GM10248 (cell line): Measurements from ENCODE around the gene DTWD2.
"Not testable (repeated sequence)": the region's sequence is repeated elsewhere in the genome, so short reads cannot be mapped to it uniquely, and the experiment has no call there.

Source experiments
- CTCF ChIA-PET: fragments of 300-600 bp; sonication (Branson Sonifier 250); formaldehyde crosslinking; extraction: SDS; loops from one replicate; lab custom pipeline; 2021; ENCODE audit warnings: antibody characterized with exemption; lab: Yijun Ruan, JAX
- POLR2A ChIA-PET: fragments of 350-650 bp; sonication (Branson Sonifier 250); formaldehyde crosslinking; extraction: SDS; loops from one replicate; lab custom pipeline; 2020; ENCODE audit warnings: antibody characterized with exemption; lab: Yijun Ruan, JAX
- DNase-seq: peaks from one replicate; pipeline ENCODE4 v3.0.0; 2012; ENCODE audit errors: extremely low spot score
- TF ChIP-seq, protein P1 (sequence below): IDR thresholded peaks from 2 replicates; pipeline ENCODE4 v1.5.1; 2012; ENCODE audit warnings: mild to moderate bottlenecking, low read depth; ENCODE audit errors: extremely low read depth, missing control alignments, control extremely low read depth

The DTWD2 gene

DNA sequence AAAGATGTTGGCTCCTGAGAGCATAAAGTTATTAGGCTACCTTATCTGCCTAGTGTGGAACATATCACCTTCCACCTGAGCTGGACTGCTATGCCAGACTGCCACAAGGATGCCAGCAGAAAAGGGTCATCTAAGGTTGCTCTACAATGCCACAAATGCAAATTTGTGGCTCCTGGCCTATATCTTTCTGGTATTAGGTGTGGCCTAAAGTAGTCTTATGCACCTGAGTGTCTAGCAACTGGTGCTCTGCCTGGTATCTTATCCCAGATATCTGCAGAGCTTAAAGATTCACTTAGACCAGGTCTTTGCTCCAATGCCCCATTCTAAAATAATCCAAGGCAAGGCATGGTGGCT is 34.7 kb downstream of the DTWD2 start:
- DNase-seq = no peak
- TF ChIP-seq, protein P1, sequence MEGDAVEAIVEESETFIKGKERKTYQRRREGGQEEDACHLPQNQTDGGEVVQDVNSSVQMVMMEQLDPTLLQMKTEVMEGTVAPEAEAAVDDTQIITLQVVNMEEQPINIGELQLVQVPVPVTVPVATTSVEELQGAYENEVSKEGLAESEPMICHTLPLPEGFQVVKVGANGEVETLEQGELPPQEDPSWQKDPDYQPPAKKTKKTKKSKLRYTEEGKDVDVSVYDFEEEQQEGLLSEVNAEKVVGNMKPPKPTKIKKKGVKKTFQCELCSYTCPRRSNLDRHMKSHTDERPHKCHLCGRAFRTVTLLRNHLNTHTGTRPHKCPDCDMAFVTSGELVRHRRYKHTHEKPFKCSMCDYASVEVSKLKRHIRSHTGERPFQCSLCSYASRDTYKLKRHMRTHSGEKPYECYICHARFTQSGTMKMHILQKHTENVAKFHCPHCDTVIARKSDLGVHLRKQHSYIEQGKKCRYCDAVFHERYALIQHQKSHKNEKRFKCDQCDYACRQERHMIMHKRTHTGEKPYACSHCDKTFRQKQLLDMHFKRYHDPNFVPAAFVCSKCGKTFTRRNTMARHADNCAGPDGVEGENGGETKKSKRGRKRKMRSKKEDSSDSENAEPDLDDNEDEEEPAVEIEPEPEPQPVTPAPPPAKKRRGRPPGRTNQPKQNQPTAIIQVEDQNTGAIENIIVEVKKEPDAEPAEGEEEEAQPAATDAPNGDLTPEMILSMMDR = no peak
- CTCF ChIA-PET = interaction anchor here (0.9 to 1.8 kb wide), 3 partner anchors 9 to 34 kb away, joined by 3 to 6 read pairs (median 5); partner anchors contain the start of gene DTWD2
- POLR2A ChIA-PET = no interaction called here

DNA sequence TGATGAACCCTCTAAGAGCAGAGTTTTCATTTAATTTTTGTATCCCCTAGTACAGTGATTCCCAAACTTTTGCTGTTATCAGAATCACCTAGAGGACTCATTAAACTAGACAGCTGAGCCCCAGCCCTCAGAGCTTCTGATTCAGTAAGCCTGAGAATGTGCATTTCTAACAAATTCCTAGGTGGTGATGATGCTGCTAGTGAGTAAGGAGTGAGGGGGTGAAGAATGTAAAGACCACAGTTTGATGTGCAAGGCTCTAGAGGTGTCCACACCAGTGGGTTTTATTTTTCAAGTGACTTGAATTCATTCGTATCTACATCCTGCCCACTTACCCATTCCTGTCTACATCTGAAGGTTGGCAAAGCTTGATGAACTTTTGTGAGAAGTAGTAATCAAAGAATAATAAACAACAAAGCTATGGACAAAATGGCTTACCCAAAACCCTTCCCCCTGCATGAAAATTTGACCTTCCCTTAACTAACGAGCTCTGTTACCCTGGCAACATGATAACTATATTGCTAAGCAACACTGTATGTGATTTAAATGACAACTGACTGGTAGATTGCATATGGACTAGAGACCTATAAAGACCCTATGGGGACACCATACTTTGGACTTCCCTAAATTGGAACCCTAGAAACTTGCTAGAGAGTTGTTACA is 35.2 kb downstream of the DTWD2 start:
- CTCF ChIA-PET = interaction anchor here (0.9 to 1.8 kb wide), 3 partner anchors 10 to 35 kb away, joined by 3 to 6 read pairs (median 5); partner anchors contain the start of gene DTWD2

DNA sequence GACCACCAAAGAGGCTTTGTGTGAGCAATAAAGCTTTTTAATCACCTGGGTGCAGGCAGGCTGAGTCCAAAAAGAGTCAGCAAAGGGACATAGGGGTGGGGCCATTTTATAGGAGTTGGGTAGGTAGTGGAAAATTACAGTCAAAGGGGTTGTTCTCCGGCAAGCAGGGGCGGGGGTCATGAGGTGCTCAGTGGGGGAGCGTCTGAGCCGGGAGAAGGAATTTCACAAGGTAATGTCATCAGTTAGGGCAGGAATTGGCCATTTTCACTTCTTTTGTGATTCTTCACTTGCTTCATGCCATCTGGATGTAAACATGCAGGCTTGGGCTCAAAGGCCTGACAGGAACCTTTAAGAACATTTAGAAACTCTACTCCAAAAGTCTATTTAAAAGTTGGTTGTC is 36.0 kb downstream of the DTWD2 start:
- CTCF ChIA-PET, DNase-seq, POLR2A ChIA-PET: not testable (repeated sequence)

More for the DNA sequence above, 35.2 kb downstream of the DTWD2 start:
- TF ChIP-seq, protein P1 = no peak
- POLR2A ChIA-PET = no interaction called here
- no peak for DNase-seq

DNA sequence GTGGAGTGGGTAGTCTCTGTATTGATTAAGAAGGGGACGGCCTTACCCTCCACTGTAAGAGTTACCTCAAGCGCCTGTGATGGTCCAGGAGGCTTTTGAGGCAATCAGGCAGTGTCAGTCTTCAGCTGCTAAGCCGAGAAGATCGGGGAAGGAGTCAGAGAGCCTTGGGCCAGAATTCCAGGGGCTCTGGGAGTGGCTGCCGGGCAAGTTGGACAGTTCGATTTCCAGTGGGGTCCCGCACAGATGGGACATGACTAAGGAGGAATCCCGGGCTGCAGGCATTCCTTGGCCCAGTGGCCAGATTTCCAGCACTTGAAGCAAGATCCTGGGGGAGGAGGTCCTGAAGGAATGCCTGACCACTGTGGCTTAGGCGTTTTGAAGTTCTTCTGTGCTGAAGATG is 38.0 kb downstream of the DTWD2 start:
- DNase-seq, POLR2A ChIA-PET, CTCF ChIA-PET: not testable (repeated sequence)

DNA sequence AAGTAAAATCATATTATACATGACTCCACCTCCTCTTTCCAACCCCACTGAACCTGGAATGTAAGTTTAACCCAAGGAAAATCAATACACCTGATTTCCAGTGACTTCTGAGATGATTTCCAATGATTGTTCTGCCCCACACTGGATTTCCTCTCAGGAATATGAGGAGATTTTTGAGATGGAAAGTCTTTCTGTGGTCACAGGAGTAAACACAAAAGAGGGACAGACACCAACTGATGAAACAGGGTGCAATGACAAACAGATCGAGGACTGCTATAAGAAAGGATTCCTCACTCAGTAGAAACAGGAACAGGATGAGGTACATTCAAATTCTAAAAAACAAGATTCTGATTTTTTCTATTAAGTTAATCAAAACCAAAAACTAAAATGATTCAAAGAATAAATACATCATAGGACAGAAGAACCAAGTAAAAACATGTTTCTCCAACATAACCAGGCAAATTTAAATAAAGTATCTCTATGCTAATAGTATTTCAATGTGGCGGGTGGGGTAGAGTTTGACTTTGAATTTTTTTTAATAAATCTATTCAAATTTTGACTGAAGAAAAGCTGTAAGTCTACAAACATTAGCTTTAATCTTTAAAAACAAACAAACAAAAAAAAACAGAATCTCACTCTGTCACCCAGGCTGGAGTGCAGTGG is 42.1 kb downstream of the DTWD2 start:
- TF ChIP-seq, protein P1 = no peak
- CTCF ChIA-PET = interaction anchor here (1.3 to 2.0 kb wide), 3 partner anchors 9 to 17 kb away, joined by 3 to 10 read pairs (median 4); no protein-coding TSS in a partner anchor

DNA sequence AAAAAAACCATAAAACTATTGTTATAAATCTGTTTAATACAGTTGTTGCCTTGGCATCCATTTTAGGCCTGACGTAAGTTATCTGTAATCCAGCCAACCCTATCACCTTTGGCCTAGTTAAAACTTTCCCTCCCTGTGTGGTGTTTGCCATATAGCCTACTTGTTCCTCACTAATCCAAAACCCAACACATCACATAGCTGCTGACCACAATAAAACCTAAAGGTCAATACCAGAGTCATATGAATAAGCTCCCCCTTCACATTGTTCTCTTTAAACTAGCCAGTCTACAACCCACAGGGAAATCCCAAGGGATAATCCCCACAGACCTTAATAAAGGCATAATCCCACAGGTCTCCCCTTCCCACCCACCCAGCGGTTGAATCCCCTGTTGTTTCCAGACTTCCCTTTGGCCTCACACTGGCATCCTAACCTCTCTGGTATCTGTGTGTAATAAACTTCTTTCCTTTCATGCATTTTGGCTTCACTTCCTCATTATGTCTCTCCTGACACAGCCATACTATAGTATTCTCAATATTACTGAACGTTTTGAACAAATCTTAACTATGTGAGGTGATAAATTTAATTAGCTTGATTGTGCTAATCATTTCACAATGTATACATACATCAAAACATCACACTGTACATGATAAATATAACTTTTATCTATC is 50.8 kb downstream of the DTWD2 start:
- POLR2A ChIA-PET = no interaction called here
- CTCF ChIA-PET = interaction anchor here (1.2 kb wide), 1 partner anchor 9 kb away, joined by 3 read pairs; no protein-coding TSS in a partner anchor
- TF ChIP-seq, protein P1 = no peak
- DNase-seq = no peak

More for the DNA sequence above, 42.1 kb downstream of the DTWD2 start:
- POLR2A ChIA-PET = no interaction called here
- no peak for DNase-seq

DNA sequence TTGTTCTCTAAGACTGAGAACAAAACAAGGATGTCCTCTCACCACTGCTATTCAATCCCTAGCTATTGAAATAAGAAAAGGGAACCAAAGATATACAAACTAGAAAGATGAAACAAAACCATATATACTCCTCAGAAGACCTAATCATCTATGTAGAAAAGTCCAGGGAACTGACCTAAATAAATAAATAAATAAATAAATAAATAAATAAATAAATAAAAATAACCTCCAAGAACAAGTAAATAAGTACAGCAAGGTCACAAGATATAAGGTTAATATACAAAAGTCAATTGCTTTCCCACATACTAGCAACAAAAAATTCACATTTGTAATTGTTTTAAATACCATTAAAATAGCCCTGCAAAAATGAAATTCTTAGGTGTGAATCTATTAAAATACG is 54.6 kb downstream of the DTWD2 start:
- TF ChIP-seq, protein P1 = no peak
- DNase-seq = no peak
- ChIA-PET CTCF (no interaction called here), POLR2A (no interaction called here)
